GM12878 (cell line): ENCODE measurements around the gene PHF2.

ENCODE experiments used
- NBN ChIP-seq: fragments of 450-650 bp; IDR thresholded peaks from 2 replicates; pipeline ENCODE4 v1.6.1; 2016
- NFYB ChIP-seq: IDR thresholded peaks from 2 replicates; pipeline ENCODE4 v1.6.1; 2011; ENCODE audit warnings: low read depth, mild to moderate bottlenecking, low read length, improper control_type of control experiment, moderate library complexity; ENCODE audit not compliant: insufficient read depth
- POLR2A ChIP-seq: IDR thresholded peaks from 2 replicates; pipeline ENCODE4 v1.6.1; 2011; ENCODE audit warnings: low read depth, mild to moderate bottlenecking, low read length
- SUPT20H ChIP-seq: IDR thresholded peaks from 2 replicates; pipeline ENCODE4 v1.6.1; 2011; ENCODE audit warnings: low read depth, mild to moderate bottlenecking, low read length, moderate library complexity, borderline replicate concordance; ENCODE audit not compliant: control insufficient read depth
- TCF12 ChIP-seq: IDR thresholded peaks from 2 replicates; pipeline ENCODE4 v1.6.1; 2011; ENCODE audit warnings: low read depth, mild to moderate bottlenecking, low read length
- TF ChIP-seq, protein P1 (sequence below), 3 experiments: IDR thresholded peaks in 2 of 3; conservative IDR thresholded peaks in 1 of 3; 2 replicates each; pipeline ENCODE4 v1.5.1; 2011; ENCODE audit warnings: low read depth in 3 of 3, low read length in 3 of 3, mild to moderate bottlenecking in 3 of 3, control low read depth in 2 of 3, moderate library complexity in 2 of 3, inconsistent platforms in 1 of 3, mixed read lengths in 1 of 3; ENCODE audit not compliant: control insufficient read depth in 2 of 3, insufficient read depth in 1 of 3; ENCODE audit errors: extremely low read depth in 1 of 3
- TF ChIP-seq, protein P2 (sequence below): IDR thresholded peaks from 2 replicates; pipeline ENCODE4 v1.6.1; 2012; ENCODE audit warnings: mild to moderate bottlenecking, low read depth, low read length
- TF ChIP-seq, protein P3 (sequence below): IDR thresholded peaks from 2 replicates; pipeline ENCODE4 v1.6.1; 2011; ENCODE audit warnings: low read depth, mild to moderate bottlenecking, low read length, moderate library complexity, borderline replicate concordance; ENCODE audit errors: extremely low read depth

DNA sequence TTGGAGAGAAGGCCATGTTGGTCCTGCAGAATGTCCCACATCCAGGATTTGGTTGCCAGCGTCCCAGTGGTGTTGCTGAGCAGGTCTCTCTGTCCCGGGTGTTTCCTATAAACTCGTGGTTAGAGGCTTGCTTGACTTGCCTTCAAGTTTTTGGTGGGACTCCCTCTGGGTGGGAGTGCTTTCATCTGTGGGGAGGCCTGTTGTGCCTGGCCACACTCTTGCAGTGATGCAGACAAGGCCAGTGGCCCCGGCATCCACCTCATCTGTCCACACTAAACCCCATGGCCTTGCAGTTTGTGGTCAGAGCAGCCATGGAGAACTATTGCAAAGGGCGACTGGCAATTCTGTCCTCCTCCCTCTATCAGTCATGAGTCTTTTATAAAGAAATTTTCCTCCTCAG is 71.8 kb downstream of the PHF2 start:
- TF ChIP-seq, protein P1, sequence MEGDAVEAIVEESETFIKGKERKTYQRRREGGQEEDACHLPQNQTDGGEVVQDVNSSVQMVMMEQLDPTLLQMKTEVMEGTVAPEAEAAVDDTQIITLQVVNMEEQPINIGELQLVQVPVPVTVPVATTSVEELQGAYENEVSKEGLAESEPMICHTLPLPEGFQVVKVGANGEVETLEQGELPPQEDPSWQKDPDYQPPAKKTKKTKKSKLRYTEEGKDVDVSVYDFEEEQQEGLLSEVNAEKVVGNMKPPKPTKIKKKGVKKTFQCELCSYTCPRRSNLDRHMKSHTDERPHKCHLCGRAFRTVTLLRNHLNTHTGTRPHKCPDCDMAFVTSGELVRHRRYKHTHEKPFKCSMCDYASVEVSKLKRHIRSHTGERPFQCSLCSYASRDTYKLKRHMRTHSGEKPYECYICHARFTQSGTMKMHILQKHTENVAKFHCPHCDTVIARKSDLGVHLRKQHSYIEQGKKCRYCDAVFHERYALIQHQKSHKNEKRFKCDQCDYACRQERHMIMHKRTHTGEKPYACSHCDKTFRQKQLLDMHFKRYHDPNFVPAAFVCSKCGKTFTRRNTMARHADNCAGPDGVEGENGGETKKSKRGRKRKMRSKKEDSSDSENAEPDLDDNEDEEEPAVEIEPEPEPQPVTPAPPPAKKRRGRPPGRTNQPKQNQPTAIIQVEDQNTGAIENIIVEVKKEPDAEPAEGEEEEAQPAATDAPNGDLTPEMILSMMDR (IDR thresholded peaks at IDR 0.05 in 2 of 3, conservative IDR thresholded peaks at IDR 0.05 in 1 of 3; ENCODE audit: control insufficient read depth in 2 of 3, extremely low read depth in 1 of 3, insufficient read depth in 1 of 3, low read depth in 3 of 3, low read length in 3 of 3) = no peak
- TF ChIP-seq POLR2A = no peak
- TF ChIP-seq, protein P2, sequence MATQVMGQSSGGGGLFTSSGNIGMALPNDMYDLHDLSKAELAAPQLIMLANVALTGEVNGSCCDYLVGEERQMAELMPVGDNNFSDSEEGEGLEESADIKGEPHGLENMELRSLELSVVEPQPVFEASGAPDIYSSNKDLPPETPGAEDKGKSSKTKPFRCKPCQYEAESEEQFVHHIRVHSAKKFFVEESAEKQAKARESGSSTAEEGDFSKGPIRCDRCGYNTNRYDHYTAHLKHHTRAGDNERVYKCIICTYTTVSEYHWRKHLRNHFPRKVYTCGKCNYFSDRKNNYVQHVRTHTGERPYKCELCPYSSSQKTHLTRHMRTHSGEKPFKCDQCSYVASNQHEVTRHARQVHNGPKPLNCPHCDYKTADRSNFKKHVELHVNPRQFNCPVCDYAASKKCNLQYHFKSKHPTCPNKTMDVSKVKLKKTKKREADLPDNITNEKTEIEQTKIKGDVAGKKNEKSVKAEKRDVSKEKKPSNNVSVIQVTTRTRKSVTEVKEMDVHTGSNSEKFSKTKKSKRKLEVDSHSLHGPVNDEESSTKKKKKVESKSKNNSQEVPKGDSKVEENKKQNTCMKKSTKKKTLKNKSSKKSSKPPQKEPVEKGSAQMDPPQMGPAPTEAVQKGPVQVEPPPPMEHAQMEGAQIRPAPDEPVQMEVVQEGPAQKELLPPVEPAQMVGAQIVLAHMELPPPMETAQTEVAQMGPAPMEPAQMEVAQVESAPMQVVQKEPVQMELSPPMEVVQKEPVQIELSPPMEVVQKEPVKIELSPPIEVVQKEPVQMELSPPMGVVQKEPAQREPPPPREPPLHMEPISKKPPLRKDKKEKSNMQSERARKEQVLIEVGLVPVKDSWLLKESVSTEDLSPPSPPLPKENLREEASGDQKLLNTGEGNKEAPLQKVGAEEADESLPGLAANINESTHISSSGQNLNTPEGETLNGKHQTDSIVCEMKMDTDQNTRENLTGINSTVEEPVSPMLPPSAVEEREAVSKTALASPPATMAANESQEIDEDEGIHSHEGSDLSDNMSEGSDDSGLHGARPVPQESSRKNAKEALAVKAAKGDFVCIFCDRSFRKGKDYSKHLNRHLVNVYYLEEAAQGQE = no peak
- TF ChIP-seq TCF12 = no peak
- TF ChIP-seq NBN = no peak
- no peak for TF ChIP-seq NFYB
- TF ChIP-seq, protein P3, sequence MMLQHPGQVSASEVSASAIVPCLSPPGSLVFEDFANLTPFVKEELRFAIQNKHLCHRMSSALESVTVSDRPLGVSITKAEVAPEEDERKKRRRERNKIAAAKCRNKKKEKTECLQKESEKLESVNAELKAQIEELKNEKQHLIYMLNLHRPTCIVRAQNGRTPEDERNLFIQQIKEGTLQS = no peak
- TF ChIP-seq SUPT20H = no peak
